ENCODE results near the gene NUDT16L1.

Gene NUDT16L1

GRCh38 chr16:4728676-4729075, 35.3 kb downstream of the NUDT16L1 start:
- no peak for TF ChIP-seq CTCF (conservative IDR thresholded peaks at IDR 0.05; ENCODE audit: low read depth, low read length)
- H3K4me3 ChIP-seq (ENCODE audit: low read length), result no peak overlapping the region
- no peak for DNase-seq (ENCODE audit: low read depth)

- no peak overlapping the region for H3K4me3 ChIP-seq (ENCODE audit: low read length)
- TF ChIP-seq CTCF (conservative IDR thresholded peaks at IDR 0.05; ENCODE audit: low read depth, low read length), result no peak
Observed at GRCh38 chr16:4729876-4730275, 36.5 kb downstream of the NUDT16L1 start.

GRCh38 chr16:4733211-4733742, 39.9 kb downstream of the NUDT16L1 start:
- peak overlapping the region; percentile 93 for H3K4me3 ChIP-seq (ENCODE audit: low read length)
- DNase-seq (ENCODE audit: low read depth), result no peak
- no peak for TF ChIP-seq CTCF (conservative IDR thresholded peaks at IDR 0.05; ENCODE audit: low read depth, low read length)

More at GRCh38 chr16:4729876-4730275, 36.5 kb downstream of the NUDT16L1 start:
- no peak for DNase-seq (ENCODE audit: low read depth)

GRCh38 chr16:4733747-4734062, 40.3 kb downstream of the NUDT16L1 start:
- peak overlapping the region; percentile 93 for H3K4me3 ChIP-seq (ENCODE audit: low read length)
- no peak for DNase-seq (ENCODE audit: low read depth)
- no peak for TF ChIP-seq CTCF (conservative IDR thresholded peaks at IDR 0.05; ENCODE audit: low read depth, low read length)

GRCh38 chr16:4734063-4734729, 40.8 kb downstream of the NUDT16L1 start, which contains the start of the genes ANKS3 and DNAAF8:
Gene ANKS3 (minus strand): TSS chr16:4734271. CDS start chr16:4730149, 4,122 bp downstream.
Gene DNAAF8 (plus strand): TSS chr16:4734537. CDS start chr16:4736515, 1,978 bp downstream.
- H3K4me3 ChIP-seq (ENCODE audit: low read length), result peak within 1 kb of the TSS; percentile 93
- TF ChIP-seq CTCF (conservative IDR thresholded peaks at IDR 0.05; ENCODE audit: low read depth, low read length), result no peak
- DNase-seq (ENCODE audit: low read depth), result peak; percentile 90

- no peak for DNase-seq (ENCODE audit: low read depth)
- no peak for TF ChIP-seq CTCF (conservative IDR thresholded peaks at IDR 0.05; ENCODE audit: low read depth, low read length)
- H3K4me3 ChIP-seq (ENCODE audit: low read length), result peak overlapping the region; percentile 93
Observed at GRCh38 chr16:4734730-4735535, 41.6 kb downstream of the NUDT16L1 start.
